Measurements from ENCODE around the gene FBXL13.

The FBXL13 gene

GRCh38 chr7:102892631-102893278 is 181.8 kb downstream of the FBXL13 start:
- no peak for DNase-seq (ENCODE audit: low spot score)

GRCh38 chr7:102891693-102892261 is 182.8 kb downstream of the FBXL13 start:
- DNase-seq (ENCODE audit: low spot score) = peak; percentile 77

GRCh38 chr7:102890971-102891692 is 183.5 kb downstream of the FBXL13 start:
- DNase-seq (ENCODE audit: low spot score) = no peak

DNA sequence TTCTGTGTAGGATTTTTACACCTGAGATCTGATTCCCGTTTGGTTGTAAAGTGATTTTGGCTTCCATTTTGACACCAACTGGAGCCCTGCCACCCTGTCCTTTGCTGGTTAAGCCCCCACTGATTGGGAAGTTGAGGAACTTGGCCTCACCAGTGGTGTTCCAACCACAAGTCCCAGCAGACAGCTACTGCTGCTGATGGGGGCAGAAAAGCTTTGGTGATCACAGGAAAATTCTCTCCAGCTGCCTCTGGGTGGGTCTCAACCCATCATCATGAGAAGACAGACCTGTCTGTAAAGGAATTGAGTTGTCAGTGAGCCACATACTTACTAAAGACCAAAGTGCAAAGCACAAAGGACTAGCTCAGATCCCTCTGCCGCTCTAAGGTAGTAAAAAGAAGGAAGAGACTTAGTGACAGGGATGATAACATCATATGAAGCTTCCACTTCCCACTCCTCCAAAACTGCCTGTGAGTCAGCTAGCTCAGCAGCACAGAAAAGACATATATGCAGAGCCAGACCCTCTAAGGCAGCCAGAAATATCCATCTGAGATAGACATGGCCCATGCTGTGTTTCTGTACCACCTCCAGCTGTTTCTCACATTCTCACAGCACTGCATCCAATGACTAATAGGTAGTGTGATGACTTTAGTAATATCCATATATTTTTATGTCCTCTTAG is 184.2 kb downstream of the FBXL13 start:
- DNase-seq (ENCODE audit: low spot score) = no peak

DNA sequence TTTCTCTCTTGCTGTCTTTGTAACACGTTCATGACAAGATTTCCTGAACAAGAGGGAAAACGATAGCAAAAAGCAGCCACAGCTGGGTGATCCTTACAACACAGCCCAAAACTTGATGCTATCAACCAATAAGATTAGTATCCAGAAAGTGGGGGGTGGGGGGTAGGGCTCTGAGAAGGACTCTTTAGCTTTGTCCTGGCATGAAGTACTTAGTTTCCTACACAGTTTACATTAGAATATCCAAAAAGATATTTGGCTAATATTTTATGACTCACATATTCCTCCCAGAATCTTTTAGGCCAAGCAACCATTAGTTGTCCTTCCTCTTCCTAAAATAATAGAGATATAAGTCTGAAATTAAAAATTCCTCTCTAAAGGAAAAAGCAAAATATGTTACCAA is 184.7 kb downstream of the FBXL13 start:
- DNase-seq (ENCODE audit: low spot score) = no peak

- no peak for DNase-seq (ENCODE audit: low spot score)
Observed at GRCh38 chr7:102888561-102889233, 185.9 kb downstream of the FBXL13 start.

- DNase-seq (ENCODE audit: low spot score) = no peak
Observed at GRCh38 chr7:102883098-102883860, 191.3 kb downstream of the FBXL13 start.

GRCh38 chr7:102875700-102876295 is 198.8 kb downstream of the FBXL13 start:
- DNase-seq (ENCODE audit: low spot score) = peak; percentile 97

GRCh38 chr7:102874966-102875365 is 199.6 kb downstream of the FBXL13 start:
- DNase-seq (ENCODE audit: low spot score) = no peak

DNA sequence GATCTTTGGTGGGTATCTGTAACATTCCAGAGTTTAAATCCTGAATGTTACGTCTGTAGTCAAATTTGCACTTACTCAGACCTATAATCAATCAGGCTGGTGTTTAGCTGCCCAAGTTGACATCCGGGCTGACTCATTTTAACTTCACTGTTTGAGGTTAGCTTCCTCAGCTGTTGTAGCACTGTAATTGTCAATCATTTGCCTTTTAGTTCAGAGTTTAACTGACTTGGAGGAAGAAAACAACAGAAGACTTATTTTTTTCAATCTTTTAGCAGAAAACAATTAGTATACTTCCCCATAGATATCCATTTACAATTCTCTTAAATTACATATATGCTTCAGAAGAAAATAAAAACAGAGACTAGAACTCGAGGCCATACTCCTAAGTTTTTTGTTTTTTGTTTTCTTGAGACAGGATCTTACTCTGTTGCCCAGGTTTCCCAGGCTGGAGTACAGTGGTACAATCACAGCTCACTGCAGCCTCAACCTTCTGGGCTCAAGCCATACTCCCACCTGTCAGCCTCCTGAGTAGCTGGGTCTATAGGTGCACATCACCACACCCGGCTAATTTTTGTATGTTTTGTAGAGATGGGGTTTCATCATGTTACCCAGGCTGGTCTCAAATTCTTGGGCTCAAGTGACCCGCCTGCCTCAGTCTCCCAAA is 200.3 kb downstream of the FBXL13 start:
- DNase-seq (ENCODE audit: low spot score) = peak; percentile 78

GRCh38 chr7:102873470-102874165 is 201.0 kb downstream of the FBXL13 start:
- no peak for DNase-seq (ENCODE audit: low spot score)

DNA sequence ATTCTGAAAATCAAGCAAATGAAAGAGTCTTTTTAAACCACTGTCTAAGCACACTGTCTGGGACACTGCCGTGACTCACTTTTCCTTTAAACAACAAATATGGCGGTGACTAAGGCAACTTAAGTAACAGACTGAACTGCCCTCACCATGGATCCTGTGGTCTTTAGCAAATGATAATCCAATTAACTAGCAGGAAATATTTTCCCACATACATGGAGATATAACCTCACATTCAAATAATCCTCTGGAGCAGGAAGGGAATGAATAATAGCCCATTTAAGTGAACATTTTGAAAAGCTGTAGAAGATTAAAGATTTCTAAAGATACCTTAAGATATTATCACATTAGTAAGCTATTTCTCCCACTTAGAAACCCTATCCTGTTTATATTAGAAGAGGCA is 202.1 kb downstream of the FBXL13 start:
- peak; percentile 34 for DNase-seq (ENCODE audit: low spot score)

DNA sequence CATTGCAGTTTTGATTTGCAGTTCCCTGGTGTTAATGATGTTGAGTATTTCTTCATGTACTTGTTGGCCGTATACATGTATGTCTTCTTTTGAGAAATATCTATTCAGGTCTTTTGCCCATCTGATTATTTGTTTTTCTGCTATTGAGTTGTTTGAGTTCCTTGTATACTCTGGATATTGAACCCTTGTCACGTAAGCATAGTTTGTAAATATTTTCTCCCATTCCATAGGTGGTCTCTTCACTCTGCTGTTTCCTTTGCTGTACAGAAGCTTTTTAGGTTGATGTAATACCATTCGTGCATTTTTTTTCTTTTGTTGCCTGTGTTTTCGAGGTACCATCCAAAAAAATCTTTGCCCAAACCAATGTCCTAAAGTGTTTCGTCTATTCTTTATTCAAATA is 205.4 kb downstream of the FBXL13 start:
- no peak for DNase-seq (ENCODE audit: low spot score)

DNA sequence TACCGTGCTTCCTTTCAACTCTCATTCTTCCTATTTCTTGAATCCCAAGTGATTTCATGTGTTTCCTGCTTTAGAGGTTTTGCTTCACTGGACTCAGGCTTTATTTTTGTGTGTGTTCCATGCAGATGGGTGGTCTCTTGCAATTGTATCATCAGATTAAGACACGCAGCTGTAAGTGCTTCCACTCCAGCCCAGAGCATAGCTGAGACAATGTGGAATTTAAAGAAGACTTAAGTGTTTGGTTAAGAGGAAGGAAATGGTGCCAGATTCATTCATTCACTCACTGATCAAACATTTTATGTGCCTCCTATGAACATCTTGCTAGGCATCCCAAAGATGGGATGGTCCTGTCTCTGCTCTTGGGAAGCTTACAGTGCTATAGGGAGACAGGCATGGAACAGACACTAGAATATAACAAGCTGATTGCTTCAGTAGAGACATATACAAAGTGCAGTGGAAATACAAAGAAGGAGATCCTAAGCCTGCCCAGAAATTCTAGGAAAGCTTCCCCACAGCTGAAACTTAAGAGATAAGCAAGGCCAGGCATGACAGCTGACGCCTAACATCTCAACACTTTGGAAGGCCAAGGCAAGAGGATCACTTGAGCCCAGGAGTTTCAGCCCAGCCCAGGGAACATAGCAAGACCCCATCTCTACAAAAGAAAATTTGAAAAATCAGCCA is 207.9 kb downstream of the FBXL13 start:
- DNase-seq (ENCODE audit: low spot score) = no peak

GRCh38 chr7:102864958-102865357 is 209.6 kb downstream of the FBXL13 start:
- no peak for DNase-seq (ENCODE audit: low spot score)

DNA sequence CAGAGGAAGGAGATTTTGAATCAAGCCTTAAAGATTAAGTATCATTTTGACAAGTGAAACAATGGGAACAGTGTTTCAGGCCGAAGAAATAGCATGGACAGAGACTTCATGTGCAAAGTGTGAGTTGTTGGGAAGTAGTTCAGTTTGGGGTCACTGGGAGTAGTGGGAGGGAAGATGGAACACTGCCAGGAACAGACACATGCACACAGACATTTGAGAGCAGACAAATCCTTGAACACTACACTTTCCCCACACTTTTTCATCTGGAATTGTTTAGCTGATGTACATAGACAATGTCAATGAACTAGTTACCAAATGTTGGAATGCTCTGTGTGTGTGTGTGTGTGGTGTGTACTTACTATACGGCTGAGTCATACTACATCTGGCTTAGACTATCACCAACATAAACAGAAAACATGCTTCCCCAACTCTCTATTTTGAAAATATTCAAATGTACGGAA is 214.2 kb downstream of the FBXL13 start:
- DNase-seq (ENCODE audit: low spot score) = peak; percentile 18

DNA sequence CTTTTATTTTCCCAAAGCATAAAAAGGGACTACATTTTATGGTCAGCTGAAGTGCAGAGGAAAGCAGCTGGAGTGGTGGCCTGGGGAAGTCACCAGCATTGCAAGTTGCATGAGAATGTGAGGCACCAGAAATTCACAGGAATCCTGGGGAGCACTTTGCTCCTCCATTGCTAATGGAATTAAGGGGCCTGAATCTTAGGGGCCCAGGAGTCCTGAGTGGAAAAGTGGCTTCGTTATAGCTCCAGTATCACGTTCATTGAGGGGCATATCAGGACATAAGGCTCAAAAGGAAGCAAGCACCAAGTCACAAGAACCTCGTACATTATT is 214.8 kb downstream of the FBXL13 start:
- no peak for DNase-seq (ENCODE audit: low spot score)

- DNase-seq (ENCODE audit: low spot score) = no peak
Observed at GRCh38 chr7:102859084-102859798, 215.4 kb downstream of the FBXL13 start.

DNA sequence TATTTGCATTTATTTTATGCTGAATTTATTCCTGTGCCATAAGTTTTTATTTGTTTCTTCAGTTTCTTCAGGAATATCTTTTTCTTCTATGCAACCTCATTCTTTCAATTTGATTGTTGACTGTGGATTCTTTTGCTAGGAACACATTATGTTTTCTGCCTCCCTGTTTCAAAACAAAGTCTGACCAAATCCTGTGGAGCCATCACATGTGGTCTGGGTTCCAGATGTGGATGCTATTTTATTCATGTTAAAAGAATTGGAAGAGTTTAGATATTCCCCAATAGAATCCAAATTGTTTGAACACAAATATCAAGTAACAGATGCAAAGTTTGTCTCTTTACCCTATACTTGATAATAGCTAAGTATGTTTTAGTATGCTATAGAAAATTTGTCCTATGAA is 218.6 kb downstream of the FBXL13 start:
- no peak for DNase-seq (ENCODE audit: low spot score)

Data from RKO (cell line).